Esophagus muscularis mucosa (tissue), 4 donors: ENCODE measurements around the gene SHKBP1. TPM values are rescaled to one million over a fixed set of nuclear protein-coding genes. Genes with fewer than 3 reads are reported as not detected.
"Not testable (repeated sequence)": the region's sequence is repeated elsewhere in the genome, so short reads cannot be mapped to it uniquely, and the experiment has no call there.

ENCODE experiments used
- DNase-seq: peaks from one replicate; pipeline ENCODE4 v3.0.0-alpha.2; 2017; ENCODE audit errors: extremely low spot score
- H3K27ac ChIP-seq, 4 donors: fragments of 200-600 bp; sonication (generic); replicated peaks in 1 of 4; 1 replicate in 3 of 4; 2 replicates in 1 of 4; pipeline ENCODE4 v1.5.1; 2016 to 2019; ENCODE audit warnings: mild to moderate bottlenecking in 1 of 4
- H3K27me3 ChIP-seq, 4 donors: fragments of 200-600 bp; sonication (generic); one replicate each; pipeline versions ENCODE4 v1.5.1 to v1.6.0; 2016 to 2019
- H3K36me3 ChIP-seq, 4 donors: fragments of 200-600 bp; sonication (generic); one replicate each; pipeline ENCODE4 v1.5.1; 2016 to 2019
- H3K4me1 ChIP-seq, 4 donors: fragments of 200-600 bp; sonication (generic); one replicate each; pipeline ENCODE4 v1.5.1; 2016 to 2019
- H3K4me3 ChIP-seq, 4 donors: fragments of 200-600 bp; sonication (generic); 1 replicate in 2 of 4; 2 replicates in 2 of 4; pipeline ENCODE4 v1.5.1; 2016 to 2019; ENCODE audit warnings: mild to moderate bottlenecking in 4 of 4, moderate library complexity in 1 of 4
- H3K9me3 ChIP-seq, 4 donors: fragments of 200-600 bp; sonication (generic); 1 replicate in 3 of 4; 2 replicates in 1 of 4; pipeline ENCODE4 v1.5.1; 2016 to 2019
- CTCF ChIP-seq, 3 experiments: fragments of 200-600 bp in 2 of 3; fragments of 450-650 bp in 1 of 3; sonication (generic) in 2 of 3; IDR thresholded peaks; one replicate each; pipeline ENCODE4 v1.5.1; 2017 to 2019; ENCODE audit warnings: antibody characterized with exemption in 3 of 3, mild to moderate bottlenecking in 2 of 3, moderate library complexity in 1 of 3
- EP300 ChIP-seq: sonication (generic); formaldehyde crosslinking; IDR thresholded peaks from one replicate; pipeline ENCODE4 v1.6.1; 2017; ENCODE audit warnings: antibody characterized with exemption
- POLR2A ChIP-seq: fragments of 450-650 bp; IDR thresholded peaks from one replicate; pipeline ENCODE4 v1.6.1; 2017; ENCODE audit warnings: antibody characterized with exemption, moderate library complexity, mild to moderate bottlenecking, low read depth
- POLR2AphosphoS5 ChIP-seq, 2 donors: sonication (generic); formaldehyde crosslinking; IDR thresholded peaks; one replicate each; pipeline ENCODE4 v1.6.1; 2017; ENCODE audit warnings: antibody characterized with exemption in 2 of 2
- WGBS: methylation state at CpG from one replicate; pipeline ENCODE4 v1.1.5; 2018; 5-methylcytosine and 5-hydroxymethylcytosine counted together
- intact Hi-C: fragments of 100-400 bp; cut with DNase I; formaldehyde crosslinking; loops from one replicate; pipeline ENCODE4 v1.15.1; 2023
- total RNA-seq, 4 donors: library from RNA; depleted of rRNA; stranded (reverse); fragments of >200 nt; gene quantifications; one replicate each; pipeline versions ENCODE4 v1.1.0 to v1.2.1, GENCODE V29; 2016

The SHKBP1 gene
- total RNA-seq, 4 donors from 2014 or later, result 39.5 to 82.7 (median 52.7) TPM

- 87% methylated on average over 7 of the region's 7 CpGs for WGBS
- intact Hi-C loops, result no loop called here
Observed at GRCh38 chr19:40622773-40623075, 46.1 kb downstream of the SHKBP1 start.

DNA sequence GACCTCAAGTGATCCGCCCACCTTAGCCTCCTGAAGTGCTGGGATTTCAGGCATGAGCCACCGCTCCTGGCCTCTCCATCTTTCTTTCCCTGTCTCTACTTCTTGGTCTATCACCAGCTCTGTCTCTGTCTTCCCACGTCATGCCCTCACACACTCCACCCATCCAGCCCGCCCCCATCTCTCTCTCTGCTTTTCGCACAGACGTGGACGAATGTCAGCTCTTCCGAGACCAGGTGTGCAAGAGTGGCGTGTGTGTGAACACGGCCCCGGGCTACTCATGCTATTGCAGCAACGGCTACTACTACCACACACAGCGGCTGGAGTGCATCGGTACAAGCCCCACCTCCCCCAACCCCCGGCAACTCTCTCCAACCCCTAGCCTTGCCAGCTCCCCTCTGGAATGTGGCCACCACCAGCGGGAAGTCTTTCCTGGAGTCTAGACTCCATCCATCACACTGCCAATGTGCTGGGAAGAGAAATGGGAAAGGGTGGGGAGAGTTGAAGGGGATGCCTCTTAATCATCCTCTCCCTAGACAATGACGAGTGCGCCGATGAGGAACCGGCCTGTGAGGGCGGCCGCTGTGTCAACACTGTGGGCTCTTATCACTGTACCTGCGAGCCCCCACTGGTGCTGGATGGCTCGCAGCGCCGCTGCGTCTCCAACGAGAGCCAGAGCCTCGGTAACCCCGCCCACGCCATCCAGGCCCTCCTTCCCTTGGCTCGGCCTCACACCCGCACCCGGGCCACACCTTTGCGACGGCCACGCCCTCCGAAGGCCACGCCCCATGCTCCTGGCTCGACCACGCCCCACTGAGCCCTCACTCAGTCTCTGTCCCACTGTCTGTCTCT lies 47.0 kb downstream of the SHKBP1 start:
- Histone ChIP-seq H3K27me3 (no peaks in the 10 kb centered on the region), H3K27ac (peak overlapping the region in 3 of 4 donors; percentile 23 to 62 (median 34)), H3K9me3 (no peaks in the 10 kb centered on the region), H3K4me3 (no peak overlapping the region), H3K4me1 (peaks cover 0 to 21% (median 11%) of the 10 kb centered on the region in 4 donors), H3K36me3 (peaks cover 13 to 92% (median 72%) of the 10 kb centered on the region in 4 donors)
- DNase-seq, result no peak
- TF ChIP-seq POLR2A (no peak), CTCF (IDR thresholded peaks at IDR 0.05) (no peak), EP300 (no peak), POLR2AphosphoS5 (IDR thresholded peaks at IDR 0.05) (no peak)
- intact Hi-C loops, result no loop called here
- 58% methylated on average over 37 of the region's 41 CpGs for WGBS

More at GRCh38 chr19:40622773-40623075, 46.1 kb downstream of the SHKBP1 start:
- no peak for TF ChIP-seq EP300
- no peak for TF ChIP-seq POLR2A
- no peak for TF ChIP-seq CTCF (IDR thresholded peaks at IDR 0.05)
- TF ChIP-seq POLR2AphosphoS5 (IDR thresholded peaks at IDR 0.05), result no peak
- Histone ChIP-seq H3K4me1 (peaks cover 0 to 21% (median 11%) of the 10 kb centered on the region in 4 donors), H3K36me3 (peaks cover 13 to 88% (median 73%) of the 10 kb centered on the region in 4 donors), H3K27me3 (no peaks in the 10 kb centered on the region), H3K27ac (peak overlapping the region in 2 of 4 donors; percentile 27 to 62), H3K4me3 (no peak overlapping the region), H3K9me3 (no peaks in the 10 kb centered on the region)
- no peak for DNase-seq

GRCh38 chr19:40624369-40625153 lies 47.9 kb downstream of the SHKBP1 start:
- H3K27me3 ChIP-seq, intact Hi-C loops, H3K9me3 ChIP-seq, H3K4me3 ChIP-seq, DNase-seq, H3K27ac ChIP-seq: not testable (repeated sequence)
- H3K4me1 ChIP-seq, result peaks cover 0 to 21% (median 11%) of the 10 kb centered on the region in 4 donors
- WGBS, result 87% methylated on average over 14 of the region's 14 CpGs
- peaks cover 10 to 92% (median 73%) of the 10 kb centered on the region in 4 donors for H3K36me3 ChIP-seq

- no peaks in the 10 kb centered on the region for H3K9me3 ChIP-seq
- no peak for DNase-seq
- TF ChIP-seq CTCF (IDR thresholded peaks at IDR 0.05), result no peak
- TF ChIP-seq POLR2AphosphoS5 (IDR thresholded peaks at IDR 0.05), result no peak
- TF ChIP-seq POLR2A, result no peak
- TF ChIP-seq EP300, result no peak
- WGBS, result 86% methylated on average over 2 of the region's 7 CpGs
- H3K27ac ChIP-seq, result no peak overlapping the region
- intact Hi-C loops, result no loop called here
- no peak overlapping the region for H3K4me3 ChIP-seq
- H3K27me3 ChIP-seq, result no peaks in the 10 kb centered on the region
- peaks cover 10 to 92% (median 66%) of the 10 kb centered on the region in 4 donors for H3K36me3 ChIP-seq
- H3K4me1 ChIP-seq, result peaks cover 0 to 21% (median 9%) of the 10 kb centered on the region in 4 donors
Observed at GRCh38 chr19:40625406-40626120, 48.9 kb downstream of the SHKBP1 start.
